ENCODE results near the gene KCTD5. TPM values are rescaled to one million over a fixed set of nuclear protein-coding genes. Genes with fewer than 3 reads are reported as not detected.

KCTD5 gene
- polyA plus RNA-seq, 1 donor (not counting 4 experiments of a cell fraction or from before 2014, with no cell fraction given), result 29.0 TPM

GRCh38 chr16:2719328-2720063 lies 37.2 kb downstream of the KCTD5 start:
- no peaks in the 10 kb centered on the region for H3K79me2 ChIP-seq (ENCODE audit: control insufficient read depth, insufficient read depth, low read length)
- no peak overlapping the region for H3K9ac ChIP-seq (ENCODE audit: control insufficient read depth, extremely low read depth, insufficient read depth, low read length)
- no peaks in the 10 kb centered on the region for H4K20me1 ChIP-seq (ENCODE audit: control insufficient read depth, extremely low read depth, insufficient read depth, low read length)
- DNase-seq (ENCODE audit: low read depth, low spot score), result no peak
- peaks cover 8% of the 10 kb centered on the region for H3K27me3 ChIP-seq (ENCODE audit: control insufficient read depth, extremely low read depth, insufficient read depth, low read length)
- no peak overlapping the region for H2AFZ ChIP-seq (ENCODE audit: control insufficient read depth, low read length)
- H3K9me1 ChIP-seq (ENCODE audit: control insufficient read depth, extremely low read depth, insufficient read depth, low read length), result no peaks in the 10 kb centered on the region
- H3K4me3 ChIP-seq (ENCODE audit: control insufficient read depth in 2 of 3, extremely low read depth in 1 of 3, insufficient read depth in 2 of 3, low read depth in 1 of 3, low read length in 3 of 3), result no peak overlapping the region
- dilution Hi-C loops (cut with MboI; ENCODE audit: extremely low pct_ligation_motif_present, low sequenced_read_pairs), result no loop called here
- no peak for FAIRE-seq
- H3K4me2 ChIP-seq (ENCODE audit: control insufficient read depth, extremely low read depth, insufficient read depth, low read depth, low read length), result no peak overlapping the region
- H3K36me3 ChIP-seq (ENCODE audit: control insufficient read depth in 2 of 2, extremely low read depth in 1 of 2, insufficient read depth in 2 of 2, low read length in 2 of 2), result no peaks in the 10 kb centered on the region
- H3K4me1 ChIP-seq (ENCODE audit: control insufficient read depth, extremely low read depth, insufficient read depth, low read length), result peaks cover 7% of the 10 kb centered on the region
- no peak overlapping the region for H3K27ac ChIP-seq (ENCODE audit: control insufficient read depth, insufficient read depth, low read length)
- H3K9me3 ChIP-seq (ENCODE audit: control insufficient read depth, low read depth, low read length), result no peaks in the 10 kb centered on the region
- no peak for TF ChIP-seq CTCF (optimal IDR thresholded peaks at IDR 0.05 in 1 of 3, IDR thresholded peaks at IDR 0.05 in 1 of 3, conservative IDR thresholded peaks at IDR 0.05 in 1 of 3; ENCODE audit: extremely low read depth in 1 of 3, insufficient read depth in 2 of 3, low read length in 3 of 3)
- TF ChIP-seq EZH2 (IDR thresholded peaks at IDR 0.05; ENCODE audit: low read length), result no peak

- Histone ChIP-seq H3K27ac (ENCODE audit: control insufficient read depth, insufficient read depth, low read length) (no peak within 1 kb of the TSS), H3K36me3 (ENCODE audit: control insufficient read depth in 2 of 2, extremely low read depth in 1 of 2, insufficient read depth in 2 of 2, low read length in 2 of 2) (no peaks in the 10 kb centered on the region), H4K20me1 (ENCODE audit: control insufficient read depth, extremely low read depth, insufficient read depth, low read length) (no peaks in the 10 kb centered on the region), H3K27me3 (ENCODE audit: control insufficient read depth, extremely low read depth, insufficient read depth, low read length) (peaks cover 8% of the 10 kb centered on the region), H3K4me1 (ENCODE audit: control insufficient read depth, extremely low read depth, insufficient read depth, low read length) (peaks cover 7% of the 10 kb centered on the region), H3K9me3 (ENCODE audit: control insufficient read depth, low read depth, low read length) (no peaks in the 10 kb centered on the region), H2AFZ (ENCODE audit: control insufficient read depth, low read length) (peak within 1 kb of the TSS; percentile 40), H3K79me2 (ENCODE audit: control insufficient read depth, insufficient read depth, low read length) (no peaks in the 10 kb centered on the region), H3K4me2 (ENCODE audit: control insufficient read depth, extremely low read depth, insufficient read depth, low read depth, low read length) (peak within 1 kb of the TSS; percentile 75), H3K4me3 (ENCODE audit: control insufficient read depth in 2 of 3, extremely low read depth in 1 of 3, insufficient read depth in 2 of 3, low read depth in 1 of 3, low read length in 3 of 3) (peak within 1 kb of the TSS; percentile 54 to 68 (median 54)), H3K9ac (ENCODE audit: control insufficient read depth, extremely low read depth, insufficient read depth, low read length) (peak within 1 kb of the TSS; percentile 66), H3K9me1 (ENCODE audit: control insufficient read depth, extremely low read depth, insufficient read depth, low read length) (no peaks in the 10 kb centered on the region)
- dilution Hi-C loops (cut with MboI; ENCODE audit: extremely low pct_ligation_motif_present, low sequenced_read_pairs), result no loop called here
- TF ChIP-seq CTCF (optimal IDR thresholded peaks at IDR 0.05 in 1 of 3, IDR thresholded peaks at IDR 0.05 in 1 of 3, conservative IDR thresholded peaks at IDR 0.05 in 1 of 3; ENCODE audit: extremely low read depth in 1 of 3, insufficient read depth in 2 of 3, low read length in 3 of 3), result no peak
- no peak for TF ChIP-seq EZH2 (IDR thresholded peaks at IDR 0.05; ENCODE audit: low read length)
- FAIRE-seq, result no peak
- no peak for DNase-seq (ENCODE audit: low read depth, low spot score)
Measured at GRCh38 chr16:2720064-2720457, 37.7 kb downstream of the KCTD5 start, which contains the start of gene PRSS27. TSS of gene PRSS27 (minus strand) at chr16:2720224. CDS start at chr16:2720160, 64 bp downstream.

Data from keratinocyte (primary cell).